Transverse colon (tissue), 4 donors: ENCODE measurements around the gene PRR5L.

ENCODE experiments used
- CTCF ChIP-seq, 5 experiments: fragments of 200-600 bp in 3 of 5; fragments of 450-650 bp in 2 of 5; sonication (generic) in 3 of 5; IDR thresholded peaks; 1 replicate in 2 of 5; 2 replicates in 3 of 5; pipeline ENCODE4 v1.5.1; 2016 to 2017; ENCODE audit warnings: antibody characterized with exemption in 5 of 5, inconsistent platforms in 3 of 5, mild to moderate bottlenecking in 2 of 5, moderate library complexity in 1 of 5
- POLR2A ChIP-seq: fragments of 450-650 bp; IDR thresholded peaks from one replicate; pipeline ENCODE4 v1.6.1; 2016; ENCODE audit warnings: antibody characterized with exemption, mild to moderate bottlenecking, moderate library complexity
- POLR2AphosphoS5 ChIP-seq, 3 donors: sonication (generic); formaldehyde crosslinking; IDR thresholded peaks; one replicate each; pipeline ENCODE4 v1.6.1; 2016; ENCODE audit warnings: antibody characterized with exemption in 3 of 3

- TF ChIP-seq CTCF (IDR thresholded peaks at IDR 0.05) (no peak), POLR2AphosphoS5 (IDR thresholded peaks at IDR 0.05) (no peak), POLR2A (no peak)
These were observed 145.6 kb downstream of the PRR5L start for GRCh38 chr11:36441610-36442208.
